BE2C (cell line): ENCODE measurements around the gene KCNH4.
"Not testable (repeated sequence)": the region's sequence is repeated elsewhere in the genome, so short reads cannot be mapped to it uniquely, and the experiment has no call there.

Experiments used
- DNase-seq: peaks from one replicate; pipeline ENCODE4 v3.0.0-alpha.2; 2020
- H3K27me3 ChIP-seq: fragments of 250-450 bp; sonication (Bioruptor Pico); 2 replicates; pipeline ENCODE4 v1.5.1; 2020; ENCODE audit warnings: mild to moderate bottlenecking
- H3K36me3 ChIP-seq: fragments of 250-450 bp; sonication (Bioruptor Pico); 2 replicates; pipeline ENCODE4 v1.5.1; 2020; ENCODE audit warnings: mild to moderate bottlenecking
- H3K4me1 ChIP-seq: fragments of 250-450 bp; sonication (Bioruptor Pico); 2 replicates; pipeline ENCODE4 v1.5.1; 2020
- H3K4me3 ChIP-seq: 2 replicates; pipeline ENCODE4 v1.5.1; 2011; ENCODE audit warnings: low read depth, low read length
- H3K9me3 ChIP-seq: fragments of 250-450 bp; sonication (Bioruptor Pico); 2 replicates; pipeline ENCODE4 v1.5.1; 2020
- CTCF ChIP-seq: IDR thresholded peaks from 2 replicates; pipeline ENCODE4 v1.5.1; 2012; ENCODE audit warnings: mild to moderate bottlenecking, low read depth, low read length

Gene KCNH4

GRCh38 chr17:42191275-42191608 lies 10.3 kb upstream of the KCNH4 start:
- H3K9me3 ChIP-seq = no peaks in the 10 kb centered on the region
- H3K27me3 ChIP-seq = no peaks in the 10 kb centered on the region
- H3K36me3 ChIP-seq = no peaks in the 10 kb centered on the region
- no peak for TF ChIP-seq CTCF
- H3K4me1 ChIP-seq = peaks cover 3% of the 10 kb centered on the region; the same call in 1 of the 2 replicates
- H3K4me3 ChIP-seq = no peak overlapping the region
- no peak for DNase-seq

GRCh38 chr17:42190491-42191274 lies 9.7 kb upstream of the KCNH4 start:
- no peak for DNase-seq
- H3K27me3 ChIP-seq = no peaks in the 10 kb centered on the region
- no peaks in the 10 kb centered on the region for H3K9me3 ChIP-seq
- no peak for TF ChIP-seq CTCF
- no peak overlapping the region for H3K4me3 ChIP-seq
- H3K4me1 ChIP-seq = peaks cover 3% of the 10 kb centered on the region; the same call in 1 of the 2 replicates
- no peaks in the 10 kb centered on the region for H3K36me3 ChIP-seq

GRCh38 chr17:42189651-42189965 lies 8.7 kb upstream of the KCNH4 start:
- Histone ChIP-seq H3K9me3 (no peaks in the 10 kb centered on the region), H3K4me1 (peaks cover 1% of the 10 kb centered on the region; the same call in 1 of the 2 replicates), H3K36me3 (no peaks in the 10 kb centered on the region), H3K4me3 (no peak overlapping the region), H3K27me3 (no peaks in the 10 kb centered on the region)
- no peak for DNase-seq
- TF ChIP-seq CTCF = no peak

- Histone ChIP-seq H3K4me1 (no peaks in the 10 kb centered on the region), H3K4me3 (no peak overlapping the region), H3K36me3 (no peaks in the 10 kb centered on the region), H3K27me3 (no peaks in the 10 kb centered on the region), H3K9me3 (no peaks in the 10 kb centered on the region)
- no peak for TF ChIP-seq CTCF
- no peak for DNase-seq
Observed at GRCh38 chr17:42188749-42189650, 8.1 kb upstream of the KCNH4 start.

GRCh38 chr17:42187833-42188232 lies 6.9 kb upstream of the KCNH4 start:
- H3K27me3 ChIP-seq = no peaks in the 10 kb centered on the region
- no peak for TF ChIP-seq CTCF
- no peak overlapping the region for H3K4me3 ChIP-seq
- H3K9me3 ChIP-seq = no peaks in the 10 kb centered on the region
- no peaks in the 10 kb centered on the region for H3K4me1 ChIP-seq
- DNase-seq = no peak
- no peaks in the 10 kb centered on the region for H3K36me3 ChIP-seq

- H3K27me3 ChIP-seq, DNase-seq, H3K4me1 ChIP-seq, H3K4me3 ChIP-seq, H3K9me3 ChIP-seq, H3K36me3 ChIP-seq: not testable (repeated sequence)
Observed at GRCh38 chr17:42186191-42186590, 5.2 kb upstream of the KCNH4 start.
